Activated CD4-positive, alpha-beta T cell treated with anti-CD3 and anti-CD28 coated beads for 36 hours (primary cell): ENCODE results near the gene FZD2. TPM values are rescaled to one million over a fixed set of nuclear protein-coding genes. Genes with fewer than 3 reads are reported as not detected.

Experiments used
- ATAC-seq: fragments of 200-7000 bp; cut with Tn5 transposase; one replicate; pipeline ENCODE4 v1.10.0; 2021; ENCODE audit warnings: mild to moderate bottlenecking, moderate library complexity
- CTCF ChIA-PET: fragments of 350-600 bp; sonication (Branson Sonifier 250); formaldehyde crosslinking; loops from one replicate; lab custom pipeline; 2021; ENCODE audit warnings: antibody characterized with exemption; lab: Charles Lee
- POLR2A ChIA-PET: fragments of 350-600 bp; sonication (Branson Sonifier 250); formaldehyde crosslinking; loops from one replicate; lab custom pipeline; 2021; ENCODE audit warnings: antibody characterized with exemption, inconsistent platforms; lab: Charles Lee
- DNase-seq: peaks from one replicate; pipeline ENCODE4 v3.0.0-alpha.2; 2020
- H3K27ac Mint-ChIP-seq: one replicate; pipeline ENCODE4 v1.8.0; 2021; ENCODE audit warnings: mixed read lengths
- H3K27me3 Mint-ChIP-seq: one replicate; pipeline ENCODE4 v1.8.0; 2021; ENCODE audit warnings: mixed read lengths
- H3K36me3 Mint-ChIP-seq: one replicate; pipeline ENCODE4 v1.8.0; 2021; ENCODE audit warnings: low read depth, mixed read lengths
- H3K4me1 Mint-ChIP-seq: one replicate; pipeline ENCODE4 v1.8.0; 2021; ENCODE audit warnings: mixed read lengths
- H3K4me3 Mint-ChIP-seq: one replicate; pipeline ENCODE4 v1.8.0; 2021; ENCODE audit warnings: mild to moderate bottlenecking, moderate library complexity, mixed read lengths
- H3K9me3 Mint-ChIP-seq: one replicate; pipeline ENCODE4 v1.8.0; 2021; ENCODE audit warnings: low read depth, mixed read lengths
- intact Hi-C, 2 experiments: fragments of 100-400 bp; cut with DNase I in 1 of 2; cut with micrococcal nuclease in 1 of 2; formaldehyde crosslinking; loops; one replicate each; pipeline versions ENCODE4 v1.14.2 to v1.15.1; 2022 to 2024; cut with DNase I, micrococcal nuclease
- total RNA-seq, 2 experiments: library from RNA; stranded (reverse); gene quantifications; one replicate each; pipeline ENCODE4 v1.2.3, GENCODE V29; 2021

Gene FZD2
- total RNA-seq, 2 experiments from 2014 or later = 0.07 to 0.09 TPM

DNA sequence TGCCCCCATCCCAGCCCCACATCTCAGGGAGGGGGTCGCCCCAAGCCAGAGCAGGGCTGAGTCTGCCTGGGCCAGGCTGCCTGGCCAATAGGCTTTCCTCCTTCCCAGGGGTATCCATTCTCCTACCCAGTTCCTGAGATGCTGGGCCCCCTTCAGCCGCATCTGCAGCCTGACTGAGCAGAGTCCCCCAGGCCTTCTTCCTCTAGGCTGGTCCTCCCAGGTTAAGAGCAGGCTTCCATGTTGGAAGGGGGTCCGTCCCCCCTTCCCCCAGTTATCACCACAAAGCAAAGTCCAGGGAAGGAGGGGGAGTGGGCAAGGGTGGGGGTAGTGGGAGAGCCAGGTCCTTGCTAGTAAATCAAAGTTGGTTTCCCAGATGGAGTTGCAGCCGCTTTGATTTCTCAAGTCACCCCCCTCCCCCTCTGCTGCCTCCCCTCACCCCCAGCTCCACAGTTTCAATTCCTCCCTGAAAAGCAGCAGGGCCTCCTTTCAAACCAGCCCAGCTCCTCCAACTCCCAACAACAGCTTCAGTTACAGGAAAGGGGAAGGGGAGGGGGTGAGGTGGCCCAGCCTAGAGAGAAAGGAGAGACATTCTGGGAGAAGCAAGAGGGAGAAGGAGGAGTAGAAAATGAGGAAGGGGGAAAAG lies 9.5 kb upstream of the FZD2 start:
- ChIA-PET CTCF (interaction anchor here (0.6 kb wide), 1 partner anchor 637 kb away, joined by 3 read pairs; no protein-coding TSS in a partner anchor), POLR2A (no interaction called here)
- intact Hi-C loops = no loop called here
- ATAC-seq (no peak), DNase-seq (no peak)
- Mint-ChIP-seq H3K4me3 (no peak overlapping the region), H3K36me3 (no peaks in the 10 kb centered on the region), H3K9me3 (no peaks in the 10 kb centered on the region), H3K4me1 (no peaks in the 10 kb centered on the region), H3K27ac (no peak overlapping the region), H3K27me3 (peaks cover 19% of the 10 kb centered on the region)

DNA sequence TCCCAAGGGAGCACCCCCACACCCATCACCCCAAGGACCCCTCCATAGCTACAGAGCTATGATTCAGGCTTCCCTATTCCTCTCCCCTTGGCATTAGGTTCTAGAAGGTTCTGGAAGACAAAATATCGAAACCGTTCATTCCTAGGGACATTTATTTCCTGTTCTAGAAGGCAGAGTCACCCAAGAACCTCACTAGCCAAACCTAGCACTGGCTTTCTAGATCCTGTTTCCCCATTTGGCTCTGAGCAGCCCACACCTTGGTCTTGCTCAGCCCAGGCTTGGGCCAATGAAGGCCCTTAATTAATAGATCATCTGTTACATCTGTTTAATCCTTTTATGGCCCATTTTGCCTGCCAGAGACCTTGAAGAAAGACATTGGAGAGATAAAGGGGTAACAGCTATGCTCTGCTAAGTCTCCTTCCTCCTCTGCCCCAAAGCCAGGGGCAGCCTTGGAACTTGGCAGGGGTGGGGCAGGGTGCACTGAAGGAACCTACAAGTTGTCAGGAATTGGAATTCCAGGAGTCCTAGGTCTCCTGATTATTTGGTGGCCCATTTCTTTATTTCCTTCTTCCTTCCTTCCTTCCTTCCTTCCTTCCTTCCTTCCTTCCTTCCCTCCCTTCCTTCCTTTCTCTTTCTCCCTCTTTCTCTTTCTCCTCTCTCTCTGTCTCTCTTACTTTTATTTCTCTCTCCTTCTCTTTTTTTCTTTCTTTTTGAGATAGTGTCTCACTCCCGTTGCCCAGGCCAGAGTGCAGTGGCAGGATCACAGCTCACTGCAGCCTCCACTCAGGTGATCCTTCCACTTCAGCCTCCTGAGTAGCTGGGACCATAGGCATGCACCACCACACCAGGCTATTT lies 8.7 kb upstream of the FZD2 start:
- ChIA-PET CTCF (no interaction called here), POLR2A (no interaction called here)
- H3K9me3 Mint-ChIP-seq = no peaks in the 10 kb centered on the region
- H3K4me3 Mint-ChIP-seq = no peak overlapping the region
- H3K36me3 Mint-ChIP-seq = no peaks in the 10 kb centered on the region
- H3K27ac Mint-ChIP-seq = no peak overlapping the region
- H3K27me3 Mint-ChIP-seq = peaks cover 18% of the 10 kb centered on the region
- ATAC-seq (no peak), DNase-seq (no peak)
- H3K4me1 Mint-ChIP-seq = no peaks in the 10 kb centered on the region
- intact Hi-C loops = no loop called here

- no peak overlapping the region for H3K27ac Mint-ChIP-seq
- no peaks in the 10 kb centered on the region for H3K36me3 Mint-ChIP-seq
- no peaks in the 10 kb centered on the region for H3K4me1 Mint-ChIP-seq
- ChIA-PET POLR2A (no interaction called here), CTCF (no interaction called here)
- no peaks in the 10 kb centered on the region for H3K9me3 Mint-ChIP-seq
- H3K27me3 Mint-ChIP-seq = peaks cover 12% of the 10 kb centered on the region
- intact Hi-C loops = loop anchor here in 1 of 2 experiments (10.0 kb wide), 1 partner anchor 225 kb away; no protein-coding TSS in a partner anchor
- no peak overlapping the region for H3K4me3 Mint-ChIP-seq
- DNase-seq (no peak), ATAC-seq (no peak)
Observed at GRCh38 chr17:44549686-44550085, 7.6 kb upstream of the FZD2 start.

GRCh38 chr17:44552361-44552760 lies 4.9 kb upstream of the FZD2 start:
- Mint-ChIP-seq H3K9me3 (no peaks in the 10 kb centered on the region), H3K4me3 (no peak overlapping the region), H3K27me3 (peaks cover 30% of the 10 kb centered on the region), H3K4me1 (peaks cover 9% of the 10 kb centered on the region), H3K36me3 (no peaks in the 10 kb centered on the region), H3K27ac (no peak overlapping the region)
- ChIA-PET POLR2A (no interaction called here), CTCF (interaction anchor here (0.6 to 0.7 kb wide), 2 partner anchors 18 to 28 kb away, joined by 3 to 4 read pairs; no protein-coding TSS in a partner anchor)
- DNase-seq (no peak), ATAC-seq (no peak)
- intact Hi-C loops = loop anchor here in 1 of 2 experiments (10.0 kb wide), 1 partner anchor 222 kb away; no protein-coding TSS in a partner anchor

DNA sequence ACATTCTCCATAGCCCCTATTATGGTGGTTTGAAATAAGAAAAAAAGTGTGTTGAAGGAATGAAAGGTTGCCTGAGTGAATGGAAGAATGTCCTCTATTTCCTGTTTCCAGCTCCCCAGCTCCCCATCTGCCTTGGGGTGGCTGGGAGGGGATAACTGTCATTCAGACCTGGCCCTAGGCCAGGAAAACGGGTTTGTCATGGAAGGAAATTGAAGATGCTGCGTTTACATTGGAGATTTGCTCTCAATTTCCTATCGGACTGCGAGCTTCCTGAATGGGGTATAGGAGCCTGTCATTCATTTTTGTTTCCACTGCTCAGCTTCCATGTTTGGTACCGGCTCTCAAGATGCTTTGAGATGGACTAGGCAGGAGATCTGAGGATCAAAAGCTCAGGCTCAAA lies 2.2 kb upstream of the FZD2 start:
- Mint-ChIP-seq H3K36me3 (no peaks in the 10 kb centered on the region), H3K27me3 (peaks cover 50% of the 10 kb centered on the region), H3K4me1 (peaks cover 18% of the 10 kb centered on the region), H3K27ac (no peak overlapping the region), H3K9me3 (no peaks in the 10 kb centered on the region), H3K4me3 (no peak overlapping the region)
- ChIA-PET CTCF (interaction anchor here (0.8 kb wide), 1 partner anchor 21 kb away, joined by 4 read pairs; no protein-coding TSS in a partner anchor), POLR2A (interaction anchor here (0.6 kb wide), 1 partner anchor 12 kb away, joined by 5 read pairs; no protein-coding TSS in a partner anchor)
- intact Hi-C loops = loop anchor here (5.0 to 10.0 kb wide), 2 partner anchors 220 to 407 kb away; no protein-coding TSS in a partner anchor
- DNase-seq = no peak
- no peak for ATAC-seq

DNA sequence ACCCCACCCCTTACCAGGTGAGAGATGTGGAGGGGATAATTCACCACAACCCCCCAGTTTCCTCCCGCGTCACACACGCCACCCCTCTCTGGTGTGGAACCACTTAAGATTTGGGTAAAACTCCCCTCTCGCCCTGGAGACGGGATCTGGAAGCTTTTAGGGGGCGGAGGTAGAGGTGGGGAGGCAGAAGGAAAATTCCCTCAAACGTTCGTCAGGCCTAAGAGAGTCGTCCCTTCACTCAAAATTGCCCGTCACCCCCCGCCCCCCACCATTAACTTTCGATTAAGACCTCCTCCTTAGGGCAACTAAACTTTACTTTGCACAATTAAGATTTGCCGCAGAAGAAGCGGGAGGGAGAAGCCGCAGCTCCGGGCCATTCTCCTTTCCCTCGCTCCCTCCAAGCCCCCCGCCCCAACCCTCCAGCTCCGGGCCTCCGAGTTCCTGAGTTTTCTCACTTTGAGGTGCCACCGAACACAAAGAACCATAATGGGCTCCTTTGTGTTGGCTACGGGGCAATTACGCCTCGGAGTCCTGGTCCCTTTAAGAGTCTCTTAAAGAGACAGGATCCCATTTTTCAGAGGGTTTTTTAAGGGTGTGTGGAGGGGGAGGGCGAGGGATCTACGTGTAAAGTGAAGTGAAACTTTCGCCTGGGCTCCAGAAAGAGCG lies 985 bp upstream of the FZD2 start:
- Mint-ChIP-seq H3K27me3 (peaks cover 57% of the 10 kb centered on the region), H3K36me3 (no peaks in the 10 kb centered on the region), H3K4me3 (peak overlapping the region; percentile 66), H3K4me1 (peaks cover 18% of the 10 kb centered on the region), H3K9me3 (no peaks in the 10 kb centered on the region), H3K27ac (no peak overlapping the region)
- CTCF ChIA-PET = interaction anchor here (0.9 kb wide), 1 partner anchor 53 kb away, joined by 4 read pairs; the partner anchor contains the start of gene GPATCH8
- DNase-seq = peak; percentile 23
- ATAC-seq = peak; percentile 50
- intact Hi-C loops = loop anchor here (1.0 to 10.0 kb wide), 4 partner anchors 53 to 406 kb away; partner anchors contain the start of genes DBF4B (in 1 of the 2) and GPATCH8 (in 1 of the 2)
- POLR2A ChIA-PET = interaction anchor here (0.6 to 1.3 kb wide), 2 partner anchors 152 to 596 kb away, joined by 3 to 4 read pairs; partner anchors contain the start of gene DBF4B

DNA sequence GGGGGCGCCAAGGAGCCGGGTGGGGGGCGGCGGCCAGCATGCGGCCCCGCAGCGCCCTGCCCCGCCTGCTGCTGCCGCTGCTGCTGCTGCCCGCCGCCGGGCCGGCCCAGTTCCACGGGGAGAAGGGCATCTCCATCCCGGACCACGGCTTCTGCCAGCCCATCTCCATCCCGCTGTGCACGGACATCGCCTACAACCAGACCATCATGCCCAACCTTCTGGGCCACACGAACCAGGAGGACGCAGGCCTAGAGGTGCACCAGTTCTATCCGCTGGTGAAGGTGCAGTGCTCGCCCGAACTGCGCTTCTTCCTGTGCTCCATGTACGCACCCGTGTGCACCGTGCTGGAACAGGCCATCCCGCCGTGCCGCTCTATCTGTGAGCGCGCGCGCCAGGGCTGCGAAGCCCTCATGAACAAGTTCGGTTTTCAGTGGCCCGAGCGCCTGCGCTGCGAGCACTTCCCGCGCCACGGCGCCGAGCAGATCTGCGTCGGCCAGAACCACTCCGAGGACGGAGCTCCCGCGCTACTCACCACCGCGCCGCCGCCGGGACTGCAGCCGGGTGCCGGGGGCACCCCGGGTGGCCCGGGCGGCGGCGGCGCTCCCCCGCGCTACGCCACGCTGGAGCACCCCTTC lies 484 bp downstream of the FZD2 start:
- Mint-ChIP-seq H3K27me3 (peaks cover 59% of the 10 kb centered on the region), H3K4me3 (peak overlapping the region; percentile 73), H3K36me3 (no peaks in the 10 kb centered on the region), H3K4me1 (peaks cover 18% of the 10 kb centered on the region), H3K9me3 (no peaks in the 10 kb centered on the region), H3K27ac (no peak overlapping the region)
- DNase-seq = peak; percentile 62
- ChIA-PET CTCF (interaction anchor here (0.6 kb wide), 2 partner anchors 342 to 348 kb away, joined by 3 to 4 read pairs; a partner anchor contains a TSS), POLR2A (interaction anchor here (0.8 kb wide), 1 partner anchor 130 kb away, joined by 3 read pairs; no protein-coding TSS in a partner anchor)
- intact Hi-C loops = loop anchor here (5.0 to 10.0 kb wide), 2 partner anchors 217 to 405 kb away; no protein-coding TSS in a partner anchor
- ATAC-seq = peak; percentile 62

DNA sequence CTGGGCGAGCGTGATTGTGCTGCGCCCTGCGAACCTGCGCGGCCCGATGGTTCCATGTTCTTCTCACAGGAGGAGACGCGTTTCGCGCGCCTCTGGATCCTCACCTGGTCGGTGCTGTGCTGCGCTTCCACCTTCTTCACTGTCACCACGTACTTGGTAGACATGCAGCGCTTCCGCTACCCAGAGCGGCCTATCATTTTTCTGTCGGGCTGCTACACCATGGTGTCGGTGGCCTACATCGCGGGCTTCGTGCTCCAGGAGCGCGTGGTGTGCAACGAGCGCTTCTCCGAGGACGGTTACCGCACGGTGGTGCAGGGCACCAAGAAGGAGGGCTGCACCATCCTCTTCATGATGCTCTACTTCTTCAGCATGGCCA lies 1.0 kb downstream of the FZD2 start:
- POLR2A ChIA-PET = no interaction called here
- Mint-ChIP-seq H3K4me3 (peak overlapping the region; percentile 73), H3K27ac (no peak overlapping the region), H3K9me3 (no peaks in the 10 kb centered on the region), H3K27me3 (peaks cover 62% of the 10 kb centered on the region), H3K4me1 (peaks cover 18% of the 10 kb centered on the region), H3K36me3 (no peaks in the 10 kb centered on the region)
- intact Hi-C loops = loop anchor here (5.0 to 10.0 kb wide), 2 partner anchors 216 to 404 kb away; no protein-coding TSS in a partner anchor
- CTCF ChIA-PET = interaction anchor here (0.6 kb wide), 1 partner anchor 349 kb away, joined by 4 read pairs; no protein-coding TSS in a partner anchor
- DNase-seq (peak; percentile 11), ATAC-seq (no peak)

- ChIA-PET POLR2A (no interaction called here), CTCF (interaction anchor here (0.6 kb wide), 1 partner anchor 349 kb away, joined by 4 read pairs; no protein-coding TSS in a partner anchor)
- H3K27me3 Mint-ChIP-seq = peaks cover 65% of the 10 kb centered on the region
- H3K4me3 Mint-ChIP-seq = no peak overlapping the region
- H3K36me3 Mint-ChIP-seq = no peaks in the 10 kb centered on the region
- ATAC-seq (no peak), DNase-seq (no peak)
- H3K27ac Mint-ChIP-seq = no peak overlapping the region
- intact Hi-C loops = loop anchor here (5.0 to 10.0 kb wide), 2 partner anchors 216 to 403 kb away; no protein-coding TSS in a partner anchor
- H3K9me3 Mint-ChIP-seq = no peaks in the 10 kb centered on the region
- peaks cover 18% of the 10 kb centered on the region for H3K4me1 Mint-ChIP-seq
Observed at GRCh38 chr17:44558710-44559633, 1.7 kb downstream of the FZD2 start.
